NCI-H2227 treated with DMSO at 0.1 percent for 48 hours (cell line): ENCODE data around the gene NSUN2.
A peak's percentile ranks its signal among the peaks of the same experiment; 100 is the strongest.

Source experiments
- DNase-seq: peaks from one replicate; lab custom pipeline; 2025; lab: John Stamatoyannopoulos, UW

NSUN2 gene

GRCh38 chr5:6604341-6604740, 28.5 kb downstream of the NSUN2 start:
- DNase-seq: no peak

DNA sequence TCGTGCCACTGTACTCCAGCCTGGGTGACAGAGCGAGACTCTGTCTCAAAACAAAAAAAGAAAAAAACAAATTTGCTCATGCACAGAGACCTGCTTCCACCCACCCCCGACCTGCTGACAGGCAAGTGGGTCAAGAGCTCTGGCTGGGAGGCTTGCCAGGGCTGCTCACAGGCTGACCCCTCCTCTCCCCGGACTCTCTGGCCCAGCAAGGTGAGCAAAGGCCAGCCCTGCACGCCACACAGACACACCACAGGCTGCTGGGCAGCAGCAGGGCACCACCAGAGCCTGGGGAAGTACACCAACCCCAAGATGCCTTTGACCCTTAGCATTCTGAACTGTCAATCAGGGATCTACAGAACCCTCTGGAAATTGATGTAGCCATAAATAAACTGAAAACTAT, 29.2 kb downstream of the NSUN2 start:
- no peak for DNase-seq

DNA sequence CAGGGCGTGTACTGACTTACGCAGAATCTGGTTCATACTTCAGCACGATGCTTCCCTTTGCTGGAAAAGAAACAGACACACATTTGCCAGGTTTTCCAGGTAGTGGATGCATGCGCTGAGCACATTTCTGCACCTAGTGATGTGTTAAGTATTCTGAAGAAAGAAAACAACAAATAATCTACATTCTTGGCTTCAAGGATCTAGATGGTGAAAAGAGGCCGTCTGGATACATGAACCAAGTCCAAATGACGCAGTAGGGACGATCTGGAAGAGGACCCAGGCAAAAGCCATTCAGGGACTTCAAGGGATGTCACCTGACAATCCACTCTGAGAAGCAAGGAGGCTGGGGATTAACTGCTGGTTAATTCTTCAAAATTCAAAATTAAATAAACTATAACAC, 30.4 kb downstream of the NSUN2 start:
- DNase-seq: no peak

GRCh38 chr5:6601816-6602215, 31.0 kb downstream of the NSUN2 start:
- DNase-seq: no peak

GRCh38 chr5:6601271-6601670, 31.6 kb downstream of the NSUN2 start:
- DNase-seq: no peak

GRCh38 chr5:6599739-6600138, 33.1 kb downstream of the NSUN2 start:
- DNase-seq: no peak

GRCh38 chr5:6598351-6598900, 34.4 kb downstream of the NSUN2 start:
- no peak for DNase-seq

- DNase-seq: no peak
These were observed 35.3 kb downstream of the NSUN2 start for GRCh38 chr5:6597557-6597956.

GRCh38 chr5:6596388-6596787, 36.5 kb downstream of the NSUN2 start:
- DNase-seq: no peak

DNA sequence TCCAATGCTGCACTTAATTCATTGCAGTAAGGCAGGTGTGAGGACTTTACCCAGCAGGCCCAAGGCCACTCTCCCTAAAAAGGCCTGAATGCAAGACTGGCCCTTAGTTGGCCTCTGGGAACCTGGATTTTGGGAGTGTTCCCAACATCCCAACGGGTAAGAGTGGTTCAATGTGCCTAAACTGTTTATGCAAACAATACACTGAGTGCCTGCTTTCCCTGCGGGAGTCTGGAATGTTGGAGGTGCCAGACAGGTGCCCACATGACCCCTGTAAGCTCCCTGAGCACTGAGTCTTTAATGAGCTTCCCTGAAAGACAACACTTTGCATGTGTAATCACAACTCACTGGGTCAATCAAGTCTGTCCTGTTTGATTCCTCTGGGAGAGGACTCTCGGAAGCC, 37.4 kb downstream of the NSUN2 start:
- no peak for DNase-seq

DNA sequence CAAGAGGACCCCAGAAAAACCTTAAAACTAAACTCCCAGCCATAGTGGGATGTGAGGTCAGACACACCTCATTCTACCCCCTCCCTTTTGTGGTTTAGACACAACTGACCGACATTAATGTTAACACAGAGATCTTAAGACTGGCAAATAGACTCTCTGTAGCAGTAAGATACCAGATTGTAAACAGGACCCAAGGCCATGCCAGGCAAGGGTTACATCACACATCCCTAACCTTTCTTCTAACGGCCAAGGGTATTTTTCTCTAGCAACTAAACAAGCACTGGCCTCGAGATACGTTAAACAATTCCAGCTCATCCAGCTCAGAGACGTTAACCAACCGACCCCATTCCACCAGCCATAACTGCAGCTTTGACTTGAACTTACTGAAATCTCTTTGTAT, 38.8 kb downstream of the NSUN2 start:
- DNase-seq: no peak

- DNase-seq: no peak
These were observed 39.5 kb downstream of the NSUN2 start for GRCh38 chr5:6593148-6594016.

GRCh38 chr5:6592601-6593000, 40.2 kb downstream of the NSUN2 start:
- DNase-seq: no peak

GRCh38 chr5:6591671-6592288, 41.1 kb downstream of the NSUN2 start:
- no peak for DNase-seq

- no peak for DNase-seq
These were observed 42.3 kb downstream of the NSUN2 start for GRCh38 chr5:6590581-6590980.

GRCh38 chr5:6587171-6587570, 45.7 kb downstream of the NSUN2 start:
- DNase-seq: no peak

DNA sequence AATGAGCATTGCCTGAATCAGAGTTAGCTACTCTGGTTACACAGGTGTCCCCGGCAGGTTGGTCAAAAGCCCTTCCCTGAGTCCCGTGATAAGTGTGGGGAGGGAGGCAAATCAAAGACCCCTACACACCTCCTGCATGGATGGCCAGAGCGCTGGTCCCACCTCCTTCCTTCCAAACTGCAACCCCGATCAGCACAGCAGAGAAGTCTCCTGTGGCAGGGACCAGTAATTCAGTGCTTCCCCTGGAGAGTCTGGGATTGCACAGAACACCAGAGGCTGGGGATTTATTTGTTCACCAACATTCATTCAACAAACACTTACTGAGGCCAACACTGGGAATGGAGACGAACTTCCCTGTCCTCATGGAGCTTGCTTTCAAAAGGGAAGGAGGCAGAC, 46.2 kb downstream of the NSUN2 start:
- no peak for DNase-seq

DNA sequence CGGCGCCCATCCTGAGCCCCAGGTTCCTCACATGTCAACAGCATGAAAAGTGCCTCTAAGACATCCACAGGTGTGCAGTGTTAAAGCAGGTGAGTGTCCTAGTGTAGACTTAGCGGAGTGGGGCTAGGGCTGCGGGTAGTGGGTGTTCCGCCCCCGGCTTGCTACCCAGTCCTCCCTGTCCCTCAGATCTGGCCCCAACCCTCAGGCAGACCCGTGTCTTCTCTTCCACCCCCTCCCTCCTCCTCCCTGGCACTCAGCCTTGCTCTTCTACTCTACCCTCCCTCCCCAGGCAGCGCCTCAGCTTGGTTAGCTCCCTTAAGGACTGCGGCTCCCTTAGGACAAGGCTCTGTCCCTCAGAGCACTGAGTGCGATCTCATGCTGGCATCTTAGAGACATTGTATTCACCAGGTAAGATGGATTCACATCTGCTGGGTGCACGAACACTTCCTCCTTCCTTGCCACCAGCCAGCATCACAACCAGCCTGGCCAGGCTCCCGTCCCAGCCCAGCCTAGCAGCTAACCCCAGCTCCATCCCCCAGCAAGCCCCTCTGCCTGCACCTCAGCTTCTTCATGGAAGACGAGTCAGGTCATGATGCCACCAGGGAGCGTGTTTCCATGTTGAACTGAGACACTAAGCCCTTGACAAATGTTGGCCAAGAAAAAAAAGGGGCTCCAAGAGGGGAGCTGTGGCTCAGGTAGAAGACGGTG, 46.8 kb downstream of the NSUN2 start:
- DNase-seq: no peak

DNA sequence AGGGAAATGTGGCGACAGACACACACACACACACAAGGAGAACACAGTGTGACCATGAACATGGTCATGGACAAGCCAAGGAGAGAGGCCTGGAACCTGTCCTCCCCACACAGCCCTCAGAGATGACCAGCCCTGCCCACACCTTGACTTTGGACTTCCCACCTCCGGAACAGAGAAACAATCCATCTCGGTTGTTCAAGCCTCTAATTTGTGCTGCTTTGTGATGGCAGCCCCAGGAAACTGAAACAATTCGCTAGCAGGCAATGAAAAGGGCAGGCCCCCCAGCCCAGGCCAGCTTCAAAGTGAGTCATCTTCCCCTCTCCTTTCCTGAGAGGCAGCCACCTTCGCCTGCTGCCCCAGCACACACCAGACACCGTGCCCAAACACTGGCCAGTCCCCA, 47.7 kb downstream of the NSUN2 start:
- no peak for DNase-seq

GRCh38 chr5:6584727-6585126, 48.1 kb downstream of the NSUN2 start:
- no peak for DNase-seq

- DNase-seq: no peak
These were observed 48.7 kb downstream of the NSUN2 start for GRCh38 chr5:6584101-6584645.

GRCh38 chr5:6583049-6583880, 49.6 kb downstream of the NSUN2 start:
- peak; percentile 48 for DNase-seq
